ENCODE measurements around the gene SERPIND1.

DNA sequence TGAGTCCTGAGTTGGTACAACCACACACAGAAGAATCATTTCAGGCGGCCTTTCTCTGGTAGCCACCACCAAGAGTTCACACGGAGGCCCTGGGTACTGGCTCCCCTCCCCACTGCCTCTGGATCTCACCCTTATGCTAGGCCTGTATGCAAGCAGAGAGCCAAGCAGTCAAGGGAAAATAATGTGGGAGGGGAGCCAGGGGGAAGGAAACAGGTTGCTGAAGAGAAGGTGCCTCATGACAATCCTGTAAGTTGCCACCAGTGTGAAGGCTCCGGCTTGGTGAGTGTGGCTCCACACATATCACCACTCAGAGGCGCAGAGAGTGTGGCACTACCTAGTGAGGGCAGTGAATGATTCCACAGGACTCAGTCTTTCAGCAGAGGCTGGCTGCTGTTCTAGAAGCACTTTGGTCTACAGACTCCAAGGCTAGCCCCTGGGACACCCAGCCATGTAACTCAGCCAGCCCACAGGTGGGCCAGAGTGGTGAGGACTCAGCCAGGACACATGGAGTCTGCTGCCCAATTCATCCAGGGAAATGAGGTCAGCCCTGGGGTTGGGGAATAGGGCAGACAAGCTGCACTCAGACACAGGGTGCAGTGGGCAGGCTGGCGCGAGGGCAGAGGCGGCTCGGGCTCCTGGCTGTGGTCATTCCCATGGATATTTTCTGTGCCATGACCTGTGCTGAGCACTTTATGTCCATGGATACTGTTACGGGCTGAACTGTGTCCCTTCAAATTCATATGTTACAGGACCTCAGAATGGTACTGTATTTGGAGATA, 49.0 kb upstream of the SERPIND1 start:
- TF ChIP-seq POLR2AphosphoS5 (IDR thresholded peaks at IDR 0.05) (no peak), POLR2A (IDR thresholded peaks at IDR 0.05) (no peak)

Data from breast epithelium (tissue), 3 donors.